GM19372 (cell line): ENCODE measurements around the gene SLC23A3.
A peak's percentile ranks its signal among the peaks of the same experiment; 100 is the strongest.
"Not testable (repeated sequence)": the region's sequence is repeated elsewhere in the genome, so short reads cannot be mapped to it uniquely, and the experiment has no call there.

Experiments used
- ATAC-seq: cut with Tn5 transposase; IDR thresholded peaks from one replicate; pipeline ENCODE4 v1.9.1; 2021; ENCODE audit warnings: mild to moderate bottlenecking, low read depth, moderate library complexity; ENCODE audit not compliant: unreplicated experiment

The SLC23A3 gene

DNA sequence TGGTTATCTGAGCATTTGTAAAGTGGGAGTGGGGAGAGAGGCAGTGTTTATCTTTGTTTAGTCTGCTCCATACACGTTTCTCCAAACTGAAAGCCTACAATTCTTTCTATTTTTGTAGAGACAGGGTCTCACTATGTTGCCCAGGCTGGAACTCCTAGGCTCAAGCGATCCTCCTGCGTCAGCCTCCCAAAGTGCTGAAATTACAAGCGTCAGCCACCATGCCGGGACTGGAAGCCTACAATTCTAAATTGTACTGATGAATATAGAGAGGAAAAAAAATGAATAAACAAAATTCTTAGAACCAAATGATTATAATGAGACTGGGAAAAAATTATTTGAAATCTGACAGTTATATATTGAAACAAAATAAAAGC is 35.3 kb upstream of the SLC23A3 start:
- ATAC-seq, result no peak

DNA sequence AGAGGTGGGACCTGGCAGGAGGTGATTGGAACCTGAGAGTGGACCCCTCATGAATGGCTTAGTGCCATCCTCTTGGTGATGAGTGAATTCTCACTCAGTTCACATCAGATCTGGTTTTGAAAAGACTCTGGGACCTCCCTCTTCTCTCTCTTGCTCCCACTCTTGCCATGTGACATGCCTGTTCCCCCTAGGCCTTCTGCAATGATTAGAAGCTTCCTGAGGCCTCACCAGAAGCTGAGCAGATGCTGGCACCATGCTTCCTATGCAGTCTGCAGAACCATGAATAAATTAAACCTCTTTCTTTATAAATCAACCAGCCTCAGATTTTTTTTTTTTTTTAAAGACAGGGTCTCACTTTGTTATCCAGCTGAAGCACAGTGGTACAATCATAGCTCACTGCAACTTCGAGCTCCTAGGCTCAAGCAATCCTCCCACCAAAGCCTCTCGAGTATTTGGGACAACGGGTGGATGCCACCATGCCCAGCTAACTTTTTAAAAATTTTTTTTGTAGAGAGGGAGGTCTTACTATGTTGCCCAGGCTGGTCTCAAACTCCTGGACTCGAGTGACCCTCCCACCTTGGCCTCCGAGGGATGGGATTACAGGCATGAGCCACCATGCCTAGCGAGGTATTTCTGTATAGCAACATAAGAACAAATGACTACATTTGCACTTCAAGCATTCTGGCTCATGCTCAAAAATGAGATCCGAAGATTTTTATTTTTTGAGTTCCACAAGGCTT is 34.8 kb upstream of the SLC23A3 start:
- no peak for ATAC-seq

DNA sequence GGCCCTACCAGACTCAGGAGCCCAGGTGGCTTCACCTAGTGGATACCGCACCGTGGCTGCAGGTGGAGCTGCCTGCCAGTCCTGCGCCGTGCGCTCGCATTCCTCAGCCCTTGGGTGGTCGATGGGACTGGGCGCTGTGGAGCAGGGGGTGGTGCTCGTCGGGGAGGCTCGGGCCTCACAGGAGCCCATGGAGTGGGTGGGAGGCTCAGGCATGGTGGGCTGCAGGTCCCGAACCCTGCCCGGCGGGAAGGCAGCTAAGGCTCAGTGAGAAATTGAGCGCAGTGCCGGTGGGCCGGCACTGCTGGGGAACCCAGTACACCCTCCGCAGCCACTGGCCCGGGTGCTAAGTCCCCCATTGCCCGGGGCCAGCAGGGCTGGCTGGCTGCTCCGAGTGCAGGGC is 31.5 kb upstream of the SLC23A3 start:
- not testable (repeated sequence) for ATAC-seq

DNA sequence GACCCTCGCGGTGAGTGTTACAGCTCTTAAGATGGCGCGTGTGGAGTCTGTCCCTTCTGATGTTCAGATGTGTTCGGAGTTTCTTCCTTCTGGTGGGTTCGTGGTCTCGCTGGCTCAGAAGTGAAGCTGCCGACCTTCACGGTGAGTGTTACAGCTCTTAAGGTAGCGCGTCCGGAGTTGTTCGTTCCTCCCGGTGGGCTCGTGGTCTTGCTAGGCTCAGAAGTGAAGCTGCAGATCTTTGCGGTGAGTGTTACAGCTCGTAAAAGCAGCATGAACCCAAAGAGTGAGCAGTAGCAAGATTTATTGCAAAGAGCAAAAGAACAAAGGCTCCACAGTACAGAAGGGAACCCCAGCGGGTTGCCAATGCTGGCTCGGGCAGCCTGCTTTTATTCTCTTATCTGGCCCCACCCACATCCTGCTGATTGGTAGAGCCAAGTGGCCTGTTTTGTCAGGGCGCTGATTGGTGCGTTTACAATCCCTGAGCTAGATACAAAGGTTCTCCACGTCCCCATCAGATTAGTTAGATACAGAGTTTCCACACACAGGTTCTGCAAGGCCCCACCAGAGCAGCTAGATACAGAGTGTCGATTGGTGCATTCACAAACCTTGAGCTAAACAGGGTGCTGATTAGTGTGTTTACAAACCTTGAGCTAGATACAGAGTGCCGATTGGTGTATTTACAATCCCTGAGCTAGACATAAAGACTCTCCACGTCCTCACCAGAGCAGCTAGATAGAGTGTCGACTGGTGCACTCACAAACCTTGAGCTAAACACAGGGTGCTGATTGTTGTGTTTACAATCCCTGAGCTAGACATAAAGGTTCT is 30.9 kb upstream of the SLC23A3 start:
- not testable (repeated sequence) for ATAC-seq

DNA sequence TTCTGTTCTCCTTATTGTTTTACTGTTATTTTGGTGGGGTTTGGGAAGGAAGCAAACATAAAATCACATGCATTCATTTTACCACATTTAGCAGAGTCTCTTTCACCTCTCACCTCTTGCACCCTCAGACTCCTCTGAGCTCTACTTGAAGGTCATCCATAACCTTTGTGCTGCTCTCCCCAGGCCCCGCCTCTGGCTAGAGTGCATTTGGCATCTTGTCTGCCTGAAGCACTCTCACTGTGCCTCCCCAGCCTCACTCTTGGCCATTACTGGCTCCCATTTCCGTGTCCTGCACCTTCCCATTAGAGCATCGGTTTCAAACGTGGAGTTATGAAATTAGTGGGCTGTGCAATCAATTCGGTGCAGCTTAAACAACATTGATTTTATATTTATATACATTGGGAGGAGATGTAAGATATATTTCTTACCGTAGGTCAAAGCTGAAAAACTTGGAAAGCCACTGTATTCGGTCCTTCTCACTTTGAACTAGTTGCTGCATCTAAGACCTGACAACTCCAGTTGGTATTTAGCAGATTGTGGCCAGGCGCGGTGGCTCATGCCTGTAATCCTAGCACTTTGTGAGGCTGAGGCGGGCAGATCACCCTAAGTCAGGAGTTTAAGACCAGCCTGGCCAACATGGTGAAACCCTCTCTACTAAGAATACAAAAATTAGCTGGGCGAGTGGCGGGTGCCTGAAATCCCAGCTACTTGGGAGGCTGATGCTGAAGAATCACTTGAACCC is 29.8 kb upstream of the SLC23A3 start:
- ATAC-seq, result no peak

DNA sequence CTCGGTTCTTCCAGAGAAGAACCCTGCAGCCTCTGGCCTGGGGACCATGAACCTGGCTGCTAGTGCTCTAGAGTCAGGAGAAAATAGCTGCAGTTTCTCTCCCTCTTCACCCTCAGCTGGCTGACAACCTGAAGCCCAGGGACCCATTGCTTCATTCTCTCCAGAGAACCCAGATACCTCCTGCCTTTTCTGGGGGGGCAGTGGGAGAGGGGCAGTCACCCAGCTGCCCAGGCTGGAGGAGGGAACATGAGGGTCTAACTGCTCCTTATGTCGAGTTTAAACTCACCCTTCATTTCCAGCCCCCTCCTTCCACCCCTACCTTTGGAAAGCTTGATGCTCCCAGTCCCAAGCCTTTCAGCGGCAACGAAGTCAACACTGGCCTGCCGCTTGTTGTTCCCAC is 29.1 kb upstream of the SLC23A3 start:
- no peak for ATAC-seq

DNA sequence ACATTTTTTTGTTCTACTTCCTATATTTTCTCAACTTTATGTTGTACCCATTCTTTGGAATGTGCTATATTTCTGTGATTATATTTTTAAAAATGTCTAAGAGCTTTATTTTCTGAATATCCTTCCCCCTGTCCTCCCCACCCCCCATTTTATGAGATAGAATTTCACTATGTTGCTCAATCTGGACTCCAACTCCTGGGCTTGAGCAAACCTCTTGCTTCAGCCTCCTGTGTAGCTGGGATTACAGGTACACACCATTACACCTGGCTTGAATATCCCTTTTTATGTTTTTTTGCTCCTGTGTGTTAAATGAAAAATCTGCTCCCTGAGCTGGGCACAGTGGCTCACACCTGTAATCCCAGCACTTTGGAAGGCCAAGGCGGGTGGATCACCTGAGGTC is 27.6 kb upstream of the SLC23A3 start:
- ATAC-seq, result no peak

DNA sequence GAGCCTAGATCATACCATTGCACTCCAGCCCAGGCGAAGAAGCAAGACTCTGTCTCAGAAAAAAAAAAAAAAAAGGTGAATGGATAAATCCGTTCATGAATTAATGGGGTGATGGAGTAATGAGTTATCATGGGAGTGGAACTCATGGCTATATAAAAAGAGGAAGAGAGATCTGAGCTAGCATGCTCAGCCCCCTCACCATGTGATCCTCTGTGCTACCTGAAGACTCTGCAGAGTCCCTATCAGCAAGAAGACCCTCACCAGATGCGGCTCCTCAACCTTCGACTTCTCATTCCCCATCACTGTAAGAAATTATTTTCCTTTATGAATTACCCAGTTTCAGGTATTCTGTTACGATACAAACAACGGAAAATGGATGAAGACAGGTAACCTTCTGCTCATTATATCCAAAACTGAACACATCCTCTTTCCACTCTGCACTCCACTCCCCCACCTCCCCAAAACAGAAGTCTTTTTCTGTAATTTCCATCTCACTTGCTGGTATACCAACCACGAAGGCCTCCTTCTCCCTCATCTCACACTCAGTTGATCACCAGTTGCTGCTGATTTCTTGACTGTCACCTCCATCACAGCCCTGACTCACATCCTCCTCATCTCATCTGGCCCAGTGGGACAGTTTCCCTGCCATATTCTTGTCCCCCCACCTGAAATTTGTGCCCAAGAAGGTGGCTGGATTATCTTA is 17.1 kb upstream of the SLC23A3 start:
- ATAC-seq, result peak; percentile 51

DNA sequence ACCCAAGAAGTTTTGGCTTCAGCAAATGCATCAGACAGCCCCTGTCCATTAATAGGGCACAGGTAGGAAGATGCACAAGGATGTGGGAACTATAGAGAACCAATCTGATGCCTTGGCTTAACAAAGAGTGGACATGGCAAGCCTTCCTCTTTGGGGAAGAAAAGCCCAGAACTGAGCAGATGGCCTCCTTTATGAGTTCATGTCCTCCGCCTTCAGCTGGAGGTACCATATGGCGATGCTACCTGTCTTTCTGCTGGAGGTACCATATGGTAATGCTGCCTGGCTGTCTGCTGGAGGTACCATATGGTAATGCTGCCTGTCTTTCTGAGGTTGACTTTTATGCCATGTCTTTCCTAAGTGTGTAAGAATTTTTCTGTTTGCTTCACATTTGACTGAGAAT is 14.3 kb upstream of the SLC23A3 start:
- no peak for ATAC-seq

DNA sequence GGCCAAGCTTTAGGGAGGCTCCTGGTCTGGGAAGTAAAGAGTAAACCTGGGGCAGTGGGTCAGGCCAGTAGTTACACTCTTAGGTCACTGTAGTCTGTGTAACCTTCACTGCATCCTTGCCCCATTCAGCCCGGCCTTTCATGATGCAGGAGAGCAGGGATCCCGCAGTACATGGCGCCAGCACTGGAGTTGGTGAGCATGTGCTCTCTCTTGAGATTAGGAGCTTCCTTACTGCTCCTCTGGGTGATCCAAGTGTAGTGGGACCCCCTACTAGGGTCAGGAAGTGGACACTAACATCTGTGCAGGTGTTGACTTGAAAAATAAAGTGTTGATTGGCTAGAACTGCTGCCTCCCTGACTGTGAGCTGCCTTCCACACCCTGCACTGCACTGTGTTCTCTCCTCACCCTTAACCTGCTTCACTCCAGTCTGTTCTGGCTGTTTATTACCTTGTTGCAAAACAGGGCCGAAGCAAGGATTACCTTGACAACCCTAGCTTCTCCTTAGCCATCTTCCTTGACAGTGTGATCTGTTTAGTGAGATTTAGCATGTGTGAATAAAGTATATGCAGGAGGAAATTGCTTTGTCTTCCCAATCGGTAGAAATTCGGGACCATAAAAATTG is 13.4 kb upstream of the SLC23A3 start:
- ATAC-seq, result no peak

DNA sequence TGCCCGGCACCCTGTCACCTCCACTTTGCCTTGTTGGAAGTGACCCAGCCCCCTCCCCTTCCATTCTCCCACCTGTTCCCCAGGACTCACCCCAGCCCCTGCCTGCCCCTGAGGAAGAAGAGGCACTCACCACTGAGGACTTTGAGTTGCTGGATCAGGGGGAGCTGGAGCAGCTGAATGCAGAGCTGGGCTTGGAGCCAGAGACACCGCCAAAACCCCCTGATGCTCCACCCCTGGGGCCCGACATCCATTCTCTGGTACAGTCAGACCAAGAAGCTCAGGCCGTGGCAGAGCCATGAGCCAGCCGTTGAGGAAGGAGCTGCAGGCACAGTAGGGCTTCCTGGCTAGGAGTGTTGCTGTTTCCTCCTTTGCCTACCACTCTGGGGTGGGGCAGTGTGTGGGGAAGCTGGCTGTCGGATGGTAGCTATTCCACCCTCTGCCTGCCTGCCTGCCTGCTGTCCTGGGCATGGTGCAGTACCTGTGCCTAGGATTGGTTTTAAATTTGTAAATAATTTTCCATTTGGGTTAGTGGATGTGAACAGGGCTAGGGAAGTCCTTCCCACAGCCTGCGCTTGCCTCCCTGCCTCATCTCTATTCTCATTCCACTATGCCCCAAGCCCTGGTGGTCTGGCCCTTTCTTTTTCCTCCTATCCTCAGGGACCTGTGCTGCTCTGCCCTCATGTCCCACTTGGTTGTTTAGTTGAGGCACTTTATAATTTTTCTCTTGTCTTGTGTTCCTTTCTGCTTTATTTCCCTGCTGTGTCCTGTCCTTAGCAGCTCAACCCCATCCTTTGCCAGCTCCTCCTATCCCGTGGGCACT is 12.7 kb upstream of the SLC23A3 start:
- no peak for ATAC-seq

DNA sequence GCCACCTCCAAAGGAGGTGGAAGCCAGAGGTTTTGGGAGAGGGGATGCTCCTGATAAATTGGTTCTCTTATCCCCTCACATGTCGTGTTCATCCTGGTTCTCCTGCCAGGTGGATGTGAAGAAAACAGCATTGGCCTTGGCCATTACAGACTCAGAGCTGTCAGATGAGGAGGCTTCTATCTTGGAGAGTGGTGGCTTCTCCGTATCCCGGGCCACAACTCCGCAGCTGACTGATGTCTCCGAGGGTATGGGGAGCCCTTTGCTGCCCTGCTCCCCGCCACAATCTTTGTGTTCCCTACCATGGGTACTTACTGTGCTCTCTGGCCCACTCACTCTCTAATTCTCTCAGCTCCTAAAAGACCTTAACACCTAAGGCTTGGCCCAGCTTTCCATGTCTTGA is 11.7 kb upstream of the SLC23A3 start:
- ATAC-seq, result no peak

DNA sequence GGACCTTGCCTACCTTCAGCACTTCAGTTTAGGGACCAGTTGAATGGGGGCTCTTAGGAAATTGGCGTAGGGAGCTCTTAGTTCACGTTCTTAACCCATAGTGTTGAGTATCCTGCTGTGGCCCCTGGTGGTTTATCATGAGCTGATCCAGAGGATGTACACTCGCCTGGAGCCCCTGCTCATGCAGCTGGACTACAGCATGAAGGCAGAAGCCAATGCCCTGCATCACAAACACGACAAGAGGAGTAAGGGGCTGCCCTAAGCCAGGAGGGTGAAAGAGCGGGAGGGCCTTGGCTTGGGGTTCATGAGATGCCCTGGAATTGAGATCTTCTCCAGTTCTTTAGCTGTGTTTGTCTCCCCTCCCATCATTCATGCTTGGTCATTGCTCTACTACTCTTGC is 11.1 kb upstream of the SLC23A3 start:
- ATAC-seq, result no peak

DNA sequence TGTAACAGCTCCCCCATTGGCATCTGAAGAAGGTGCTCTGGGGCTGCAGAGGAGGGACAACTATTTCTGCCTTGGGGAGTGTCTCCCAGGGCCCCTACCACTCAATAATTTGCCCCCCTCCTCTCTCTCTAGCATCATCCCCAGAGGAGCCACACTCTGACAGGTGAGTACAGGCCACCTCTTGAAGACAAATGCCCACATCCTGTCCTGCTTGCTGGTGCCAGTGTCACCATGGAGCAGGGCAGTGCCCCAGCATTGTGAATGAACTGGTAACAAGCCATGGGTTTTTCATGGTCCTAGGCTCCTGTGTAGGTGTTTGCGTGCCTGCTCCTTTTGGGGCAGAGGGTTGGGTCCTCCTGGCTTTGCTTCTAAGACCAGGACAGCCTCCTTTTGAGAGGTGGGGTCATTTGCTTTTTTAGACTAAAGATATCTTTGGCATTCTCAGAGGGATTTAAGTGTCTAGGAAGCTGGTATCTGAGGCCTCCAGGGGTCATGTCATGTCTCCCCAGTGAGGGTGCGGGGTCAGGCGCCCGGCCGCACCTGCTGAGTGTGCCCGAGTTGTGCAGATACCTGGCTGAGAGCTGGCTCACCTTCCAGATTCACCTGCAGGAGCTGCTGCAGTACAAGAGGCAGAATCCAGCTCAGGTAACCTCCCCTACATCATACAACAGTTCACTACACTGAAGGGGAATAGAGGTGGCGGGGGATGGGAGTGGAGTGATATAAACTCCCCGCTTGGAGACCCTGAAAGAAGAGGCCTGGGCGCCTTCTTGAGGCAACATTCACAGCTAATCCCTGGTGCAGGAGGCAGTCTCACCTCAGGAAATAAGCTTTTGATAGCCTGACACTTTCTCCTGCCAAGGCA is 10.0 kb upstream of the SLC23A3 start:
- ATAC-seq, result no peak

DNA sequence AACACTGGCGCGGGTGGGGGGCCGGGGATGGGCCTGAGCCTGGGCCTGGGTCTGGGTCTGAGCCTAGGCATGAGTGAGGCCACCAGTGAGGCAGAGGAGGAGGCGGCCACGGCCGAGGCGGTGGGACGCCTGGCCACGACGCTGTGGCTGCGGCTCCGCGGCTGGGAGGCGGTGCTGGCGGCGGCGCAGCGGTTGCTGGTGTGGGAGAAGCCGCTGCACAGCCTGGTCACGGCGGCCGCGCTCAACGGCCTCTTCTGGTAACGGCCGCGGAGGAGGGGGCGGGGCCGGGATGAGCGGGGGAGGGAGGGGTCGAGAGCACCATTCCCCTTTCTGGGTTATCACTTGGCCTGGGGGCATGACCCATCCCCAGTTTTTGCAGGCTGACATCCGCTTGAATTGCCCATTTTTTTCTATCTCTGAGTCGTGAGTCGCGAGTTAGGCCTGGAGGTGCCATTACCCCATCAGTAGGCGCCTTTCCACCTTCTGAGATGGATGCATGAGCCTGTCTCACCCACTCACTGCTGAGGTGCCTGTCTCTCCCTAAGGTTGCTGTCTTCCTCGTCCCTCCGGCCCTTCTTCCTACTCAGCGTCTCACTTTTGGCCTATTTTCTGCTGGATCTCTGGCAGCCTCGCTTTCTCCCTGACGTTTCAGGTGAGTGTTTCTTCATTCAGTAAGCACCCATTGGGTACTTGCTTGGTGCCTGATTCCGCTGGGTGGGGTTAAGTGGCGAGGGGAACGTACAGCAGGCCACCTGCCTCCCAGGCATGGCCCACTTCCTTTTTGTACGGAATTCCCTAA is 8.7 kb upstream of the SLC23A3 start:
- peak; percentile 15 for ATAC-seq

DNA sequence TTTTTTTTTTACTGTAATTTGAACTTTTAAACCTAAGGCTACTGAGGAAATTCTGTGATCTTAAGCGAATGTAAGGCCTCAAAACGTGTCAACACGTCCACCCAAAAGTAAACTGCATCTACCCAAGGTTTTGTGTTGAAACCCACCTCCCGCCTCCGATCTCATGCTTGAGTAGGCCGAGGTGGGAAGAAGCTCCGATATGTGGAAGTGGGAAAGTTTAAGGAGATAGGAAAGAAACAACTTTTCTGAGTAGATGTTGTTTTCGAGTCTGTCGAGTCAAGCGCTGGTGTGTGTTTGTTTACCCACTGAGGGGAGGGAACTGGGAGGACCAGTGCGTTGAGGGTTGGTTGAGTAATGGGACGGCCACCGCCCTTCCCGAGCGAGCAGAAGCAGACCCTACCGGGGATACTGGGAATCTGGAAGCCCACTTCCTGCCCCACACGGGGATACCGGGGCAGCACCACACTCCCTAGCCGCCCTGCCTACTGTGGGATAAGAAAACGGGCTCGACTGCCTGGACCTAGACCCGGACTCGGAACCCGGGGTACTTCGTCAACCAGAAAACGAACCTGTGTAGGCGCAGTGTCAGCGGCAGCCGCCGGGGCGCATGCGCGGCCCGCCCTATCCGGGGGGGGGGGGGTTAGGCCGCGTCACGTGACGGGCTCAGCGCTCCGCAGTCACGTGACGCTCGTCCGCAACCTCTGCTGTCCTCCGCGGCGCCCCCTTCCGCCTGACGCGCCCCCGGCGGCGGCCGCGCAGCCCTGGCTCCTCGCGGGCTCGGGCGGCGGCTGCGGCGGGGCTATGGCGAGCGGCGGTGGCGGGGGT is 7.9 kb upstream of the SLC23A3 start, which contains the start of gene RETREG2:
RETREG2 (plus strand) TSS at position 724 of the 825 bp plus-strand sequence; CDS start at position 802, 78 bp downstream.
- peak; percentile 39 for ATAC-seq
